HEK293 (cell line): ENCODE measurements around the gene ELL3.

Experiments
- PATZ1 ChIP-seq: fragments of 450-650 bp; formaldehyde crosslinking; IDR thresholded peaks from 2 replicates; pipeline ENCODE4 v1.5.1; 2016; ENCODE audit warnings: missing biosample characterization, missing genetic modification characterization
- PRDM1 ChIP-seq: fragments of 450-650 bp; formaldehyde crosslinking; IDR thresholded peaks from 2 replicates; pipeline ENCODE4; 2016; ENCODE audit warnings: missing biosample characterization, missing genetic modification characterization
- TCF7L2 ChIP-seq: IDR thresholded peaks from 2 replicates; pipeline ENCODE4 v1.6.1; 2011; ENCODE audit warnings: low read depth, mild to moderate bottlenecking, inconsistent platforms, low read length, moderate library complexity, borderline replicate concordance
- ZNF16 ChIP-seq: fragments of 450-650 bp; formaldehyde crosslinking; IDR thresholded peaks from 2 replicates; pipeline ENCODE4 v1.5.1; 2016; ENCODE audit warnings: low read depth, missing biosample characterization, missing genetic modification characterization
- ZNF23 ChIP-seq: fragments of 450-650 bp; formaldehyde crosslinking; IDR thresholded peaks from 2 replicates; pipeline ENCODE4 v1.5.1; 2016; ENCODE audit warnings: missing biosample characterization, missing genetic modification characterization, borderline replicate concordance
- ZNF239 ChIP-seq: fragments of 450-650 bp; formaldehyde crosslinking; IDR thresholded peaks from 2 replicates; pipeline ENCODE4 v1.5.1; 2016; ENCODE audit warnings: missing biosample characterization, missing genetic modification characterization
- ZNF248 ChIP-seq: fragments of 450-650 bp; formaldehyde crosslinking; IDR thresholded peaks from 2 replicates; pipeline ENCODE4 v1.5.1; 2017; ENCODE audit warnings: missing biosample characterization, missing genetic modification characterization
- ZNF350 ChIP-seq: fragments of 450-650 bp; formaldehyde crosslinking; IDR thresholded peaks from 2 replicates; pipeline ENCODE4 v1.5.0; 2017; ENCODE audit warnings: missing biosample characterization, mild to moderate bottlenecking, missing genetic modification characterization
- ZNF416 ChIP-seq: fragments of 450-650 bp; formaldehyde crosslinking; IDR thresholded peaks from 2 replicates; pipeline ENCODE4 v1.5.1; 2016; ENCODE audit warnings: missing biosample characterization, missing genetic modification characterization
- ZNF560 ChIP-seq: fragments of 450-650 bp; formaldehyde crosslinking; IDR thresholded peaks from 2 replicates; pipeline ENCODE4 v1.5.1; 2017; ENCODE audit warnings: missing biosample characterization, missing genetic modification characterization, borderline replicate concordance
- ZNF670 ChIP-seq: fragments of 450-650 bp; formaldehyde crosslinking; IDR thresholded peaks from 2 replicates; pipeline ENCODE4 v1.5.1; 2016; ENCODE audit warnings: missing biosample characterization, missing genetic modification characterization, low read depth
- ZNF747 ChIP-seq: fragments of 450-650 bp; formaldehyde crosslinking; IDR thresholded peaks from 2 replicates; pipeline ENCODE4 v1.5.1; 2016; ENCODE audit warnings: missing biosample characterization, missing genetic modification characterization
- TF ChIP-seq, protein P1 (sequence below): fragments of 450-650 bp; formaldehyde crosslinking; IDR thresholded peaks from 2 replicates; pipeline ENCODE4 v1.5.1; 2016; ENCODE audit warnings: missing biosample characterization, missing genetic modification characterization
- TF ChIP-seq, protein P2 (sequence below): fragments of 450-650 bp; formaldehyde crosslinking; IDR thresholded peaks from 2 replicates; pipeline ENCODE4 v1.5.1; 2016; ENCODE audit warnings: missing biosample characterization, missing genetic modification characterization

DNA sequence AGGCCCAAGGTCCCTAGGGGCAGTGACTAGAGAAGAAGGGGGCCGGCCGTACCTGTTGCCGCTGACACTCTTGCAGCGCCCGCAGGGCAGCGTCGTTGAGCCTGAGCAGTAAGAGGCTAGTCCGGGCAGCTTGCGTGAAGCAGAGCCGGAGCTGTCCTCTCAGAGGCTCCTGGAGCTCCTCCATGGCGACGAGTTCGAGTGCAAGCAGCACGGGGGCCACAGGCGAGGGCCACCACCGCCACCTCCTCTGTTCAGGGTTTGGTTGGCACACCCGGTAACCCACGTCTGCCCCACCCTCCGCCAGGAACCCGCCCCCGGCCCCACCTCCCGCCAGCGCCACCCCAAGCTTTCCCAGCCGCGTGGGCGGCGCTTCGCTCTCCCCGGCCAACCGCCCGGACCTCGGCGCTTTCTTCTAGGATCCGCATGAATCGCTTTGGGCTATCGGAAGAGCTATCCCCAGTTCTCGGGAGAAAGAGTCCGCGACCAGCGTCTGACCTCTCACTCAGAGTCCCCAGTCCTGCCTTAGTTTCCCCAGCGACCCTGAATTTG, at the start of gene ELL3:
- TF ChIP-seq, protein P1, sequence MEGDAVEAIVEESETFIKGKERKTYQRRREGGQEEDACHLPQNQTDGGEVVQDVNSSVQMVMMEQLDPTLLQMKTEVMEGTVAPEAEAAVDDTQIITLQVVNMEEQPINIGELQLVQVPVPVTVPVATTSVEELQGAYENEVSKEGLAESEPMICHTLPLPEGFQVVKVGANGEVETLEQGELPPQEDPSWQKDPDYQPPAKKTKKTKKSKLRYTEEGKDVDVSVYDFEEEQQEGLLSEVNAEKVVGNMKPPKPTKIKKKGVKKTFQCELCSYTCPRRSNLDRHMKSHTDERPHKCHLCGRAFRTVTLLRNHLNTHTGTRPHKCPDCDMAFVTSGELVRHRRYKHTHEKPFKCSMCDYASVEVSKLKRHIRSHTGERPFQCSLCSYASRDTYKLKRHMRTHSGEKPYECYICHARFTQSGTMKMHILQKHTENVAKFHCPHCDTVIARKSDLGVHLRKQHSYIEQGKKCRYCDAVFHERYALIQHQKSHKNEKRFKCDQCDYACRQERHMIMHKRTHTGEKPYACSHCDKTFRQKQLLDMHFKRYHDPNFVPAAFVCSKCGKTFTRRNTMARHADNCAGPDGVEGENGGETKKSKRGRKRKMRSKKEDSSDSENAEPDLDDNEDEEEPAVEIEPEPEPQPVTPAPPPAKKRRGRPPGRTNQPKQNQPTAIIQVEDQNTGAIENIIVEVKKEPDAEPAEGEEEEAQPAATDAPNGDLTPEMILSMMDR (tag by site-specific recombination) = no peak
- no peak for TF ChIP-seq ZNF416
- TF ChIP-seq ZNF248 (tag by site-specific recombination) = no peak
- no peak for TF ChIP-seq ZNF670 (tag by site-specific recombination)
- no peak for TF ChIP-seq ZNF239 (tag by site-specific recombination)
- TF ChIP-seq ZNF747 (tag by site-specific recombination) = no peak
- TF ChIP-seq PATZ1 (tag by site-specific recombination) = peak; percentile 63; the same call in 1 of the 2 replicates
- TF ChIP-seq ZNF23 = no peak
- TF ChIP-seq PRDM1 (tag by site-specific recombination) = no peak
- no peak for TF ChIP-seq TCF7L2
- no peak for TF ChIP-seq ZNF16
- TF ChIP-seq, protein P2, sequence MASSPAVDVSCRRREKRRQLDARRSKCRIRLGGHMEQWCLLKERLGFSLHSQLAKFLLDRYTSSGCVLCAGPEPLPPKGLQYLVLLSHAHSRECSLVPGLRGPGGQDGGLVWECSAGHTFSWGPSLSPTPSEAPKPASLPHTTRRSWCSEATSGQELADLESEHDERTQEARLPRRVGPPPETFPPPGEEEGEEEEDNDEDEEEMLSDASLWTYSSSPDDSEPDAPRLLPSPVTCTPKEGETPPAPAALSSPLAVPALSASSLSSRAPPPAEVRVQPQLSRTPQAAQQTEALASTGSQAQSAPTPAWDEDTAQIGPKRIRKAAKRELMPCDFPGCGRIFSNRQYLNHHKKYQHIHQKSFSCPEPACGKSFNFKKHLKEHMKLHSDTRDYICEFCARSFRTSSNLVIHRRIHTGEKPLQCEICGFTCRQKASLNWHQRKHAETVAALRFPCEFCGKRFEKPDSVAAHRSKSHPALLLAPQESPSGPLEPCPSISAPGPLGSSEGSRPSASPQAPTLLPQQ = no peak; the same call in 1 of the 2 replicates
- TF ChIP-seq ZNF560 (tag by site-specific recombination) = no peak
- TF ChIP-seq ZNF350 (tag by site-specific recombination) = no peak
